ENCODE data around the gene RPRD2.
A peak's percentile ranks its signal among the peaks of the same experiment; 100 is the strongest.

RPRD2 gene

GRCh38 chr1:150514913-150515327, 151.0 kb downstream of the RPRD2 start:
- DNase-seq (ENCODE audit: low read depth in 2 of 2), result no peak

GRCh38 chr1:150515328-150516049, 151.5 kb downstream of the RPRD2 start, which contains the start of gene FALEC:
TSS of gene FALEC (plus strand) at chr1:150515752.
- DNase-seq (ENCODE audit: low read depth in 2 of 2), result peak; percentile 76 to 80

GRCh38 chr1:150516050-150516591, 152.2 kb downstream of the RPRD2 start:
- no peak for DNase-seq (ENCODE audit: low read depth in 2 of 2)

GRCh38 chr1:150516616-150517015, 152.7 kb downstream of the RPRD2 start:
- no peak for DNase-seq (ENCODE audit: low read depth in 2 of 2)

- no peak for DNase-seq (ENCODE audit: low read depth in 2 of 2)
These were observed 157.4 kb downstream of the RPRD2 start for GRCh38 chr1:150521196-150521968.

- no peak for DNase-seq (ENCODE audit: low read depth in 2 of 2)
These were observed 161.4 kb downstream of the RPRD2 start for GRCh38 chr1:150525348-150525747.

Data from activated CD8-positive, alpha-beta memory T cell treated with anti-CD3 and anti-CD28 coated beads for 4 hours (primary cell).